GM12864 (cell line): ENCODE results near the gene LRRC63.

Source experiments
- DNase-seq: peaks from one replicate; pipeline ENCODE4 v3.0.0-alpha.2; 2011; ENCODE audit warnings: low read depth
- H3K4me3 ChIP-seq: 2 replicates; pipeline ENCODE4 v1.5.1; 2011; ENCODE audit warnings: mild to moderate bottlenecking, low read depth, low read length, control low read depth
- CTCF ChIP-seq: IDR thresholded peaks from 2 replicates; pipeline ENCODE4 v1.5.1; 2011; ENCODE audit warnings: low read depth, mild to moderate bottlenecking, moderate library complexity, low read length, control low read depth, inconsistent platforms; ENCODE audit errors: missing control alignments

Gene LRRC63

GRCh38 chr13:46173656-46174055 lies 38.1 kb upstream of the LRRC63 start:
- no peak for DNase-seq
- TF ChIP-seq CTCF = no peak
- H3K4me3 ChIP-seq = peak overlapping the region; percentile 26

GRCh38 chr13:46176756-46177155 lies 35.0 kb upstream of the LRRC63 start:
- peak overlapping the region; percentile 92 for H3K4me3 ChIP-seq

GRCh38 chr13:46178143-46178542 lies 33.6 kb upstream of the LRRC63 start:
- H3K4me3 ChIP-seq = peak overlapping the region; percentile 92
- TF ChIP-seq CTCF = no peak
- DNase-seq = no peak

More at GRCh38 chr13:46176756-46177155, 35.0 kb upstream of the LRRC63 start:
- DNase-seq = peak; percentile 88
- no peak for TF ChIP-seq CTCF

GRCh38 chr13:46178821-46179220 lies 32.9 kb upstream of the LRRC63 start:
- no peak for DNase-seq
- peak overlapping the region; percentile 92 for H3K4me3 ChIP-seq
- no peak for TF ChIP-seq CTCF

GRCh38 chr13:46179491-46179908 lies 32.2 kb upstream of the LRRC63 start:
- no peak for TF ChIP-seq CTCF
- peak overlapping the region; percentile 92 for H3K4me3 ChIP-seq
- no peak for DNase-seq

GRCh38 chr13:46179969-46180763 lies 31.6 kb upstream of the LRRC63 start:
- peak overlapping the region; percentile 92 for H3K4me3 ChIP-seq
- no peak for TF ChIP-seq CTCF

GRCh38 chr13:46181377-46181839 lies 30.3 kb upstream of the LRRC63 start:
- no peak for DNase-seq
- TF ChIP-seq CTCF = no peak
- H3K4me3 ChIP-seq = peak overlapping the region; percentile 92

More at GRCh38 chr13:46179969-46180763, 31.6 kb upstream of the LRRC63 start:
- no peak for DNase-seq
